ENCODE data around the gene CCDC138.

The CCDC138 gene

GRCh38 chr2:108905176-108905575 is 118.6 kb downstream of the CCDC138 start:
- no peaks in the 10 kb centered on the region for H3K36me3 ChIP-seq (ENCODE audit: control insufficient read depth, insufficient read depth, low read length)
- no peaks in the 10 kb centered on the region for H3K4me1 ChIP-seq (ENCODE audit: control insufficient read depth, insufficient read depth, low read length, poor library complexity, severe bottlenecking)
- H3K27me3 ChIP-seq (replicated peaks; ENCODE audit: control insufficient read depth, insufficient read depth, low read length, poor library complexity, severe bottlenecking): no peaks in the 10 kb centered on the region
- no peaks in the 10 kb centered on the region for H3K9me3 ChIP-seq (ENCODE audit: control insufficient read depth, low read length)
- H3K4me3 ChIP-seq (ENCODE audit: insufficient read depth, low read depth, low read length, poor library complexity, severe bottlenecking): no peak overlapping the region
- DNase-seq: no peak
- H3K27ac ChIP-seq (ENCODE audit: insufficient read depth, low read length, poor library complexity, severe bottlenecking): no peak overlapping the region

DNA sequence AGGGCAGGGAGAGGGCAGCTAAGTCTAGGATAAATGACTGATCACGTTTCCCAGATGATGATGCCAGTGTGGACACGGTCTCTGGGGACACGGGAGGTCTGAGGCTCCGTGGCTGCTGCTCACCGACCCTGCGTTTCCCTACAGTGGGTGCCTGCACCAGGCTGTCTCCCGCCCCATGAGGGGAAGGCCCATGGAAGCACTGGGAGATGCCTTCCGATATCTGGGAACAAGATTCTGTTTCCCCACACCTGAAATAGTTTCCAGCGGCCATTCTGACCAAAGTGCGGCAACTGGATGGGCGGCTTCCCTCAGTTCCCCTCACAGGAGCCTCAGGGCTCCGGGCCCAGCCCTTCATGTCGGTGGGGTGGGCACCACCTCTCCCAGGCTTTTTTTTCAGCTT is 119.3 kb downstream of the CCDC138 start:
- H3K27me3 ChIP-seq (replicated peaks; ENCODE audit: control insufficient read depth, insufficient read depth, low read length, poor library complexity, severe bottlenecking): no peaks in the 10 kb centered on the region
- no peak overlapping the region for H3K27ac ChIP-seq (ENCODE audit: insufficient read depth, low read length, poor library complexity, severe bottlenecking)
- H3K36me3 ChIP-seq (ENCODE audit: control insufficient read depth, insufficient read depth, low read length): no peaks in the 10 kb centered on the region
- H3K4me3 ChIP-seq (ENCODE audit: insufficient read depth, low read depth, low read length, poor library complexity, severe bottlenecking): no peak overlapping the region
- H3K9me3 ChIP-seq (ENCODE audit: control insufficient read depth, low read length): no peaks in the 10 kb centered on the region
- no peak for DNase-seq
- no peaks in the 10 kb centered on the region for H3K4me1 ChIP-seq (ENCODE audit: control insufficient read depth, insufficient read depth, low read length, poor library complexity, severe bottlenecking)

- DNase-seq: no peak
- Histone ChIP-seq H3K9me3 (ENCODE audit: control insufficient read depth, low read length) (no peaks in the 10 kb centered on the region), H3K4me1 (ENCODE audit: control insufficient read depth, insufficient read depth, low read length, poor library complexity, severe bottlenecking) (no peaks in the 10 kb centered on the region), H3K36me3 (ENCODE audit: control insufficient read depth, insufficient read depth, low read length) (no peaks in the 10 kb centered on the region), H3K4me3 (ENCODE audit: insufficient read depth, low read depth, low read length, poor library complexity, severe bottlenecking) (no peak overlapping the region), H3K27ac (ENCODE audit: insufficient read depth, low read length, poor library complexity, severe bottlenecking) (no peak overlapping the region), H3K27me3 (replicated peaks; ENCODE audit: control insufficient read depth, insufficient read depth, low read length, poor library complexity, severe bottlenecking) (no peaks in the 10 kb centered on the region)
These were observed 120.0 kb downstream of the CCDC138 start for GRCh38 chr2:108906403-108907077.

- no peak for DNase-seq
- no peak overlapping the region for H3K4me3 ChIP-seq (ENCODE audit: insufficient read depth, low read depth, low read length, poor library complexity, severe bottlenecking)
- H3K27me3 ChIP-seq (replicated peaks; ENCODE audit: control insufficient read depth, insufficient read depth, low read length, poor library complexity, severe bottlenecking): no peaks in the 10 kb centered on the region
- H3K36me3 ChIP-seq (ENCODE audit: control insufficient read depth, insufficient read depth, low read length): no peaks in the 10 kb centered on the region
- H3K9me3 ChIP-seq (ENCODE audit: control insufficient read depth, low read length): no peaks in the 10 kb centered on the region
- H3K4me1 ChIP-seq (ENCODE audit: control insufficient read depth, insufficient read depth, low read length, poor library complexity, severe bottlenecking): no peaks in the 10 kb centered on the region
- no peak overlapping the region for H3K27ac ChIP-seq (ENCODE audit: insufficient read depth, low read length, poor library complexity, severe bottlenecking)
These were observed 121.5 kb downstream of the CCDC138 start for GRCh38 chr2:108907822-108908712.

GRCh38 chr2:108908713-108909070 is 122.1 kb downstream of the CCDC138 start:
- Histone ChIP-seq H3K27ac (ENCODE audit: insufficient read depth, low read length, poor library complexity, severe bottlenecking) (no peak overlapping the region), H3K4me1 (ENCODE audit: control insufficient read depth, insufficient read depth, low read length, poor library complexity, severe bottlenecking) (no peaks in the 10 kb centered on the region), H3K36me3 (ENCODE audit: control insufficient read depth, insufficient read depth, low read length) (no peaks in the 10 kb centered on the region), H3K4me3 (ENCODE audit: insufficient read depth, low read depth, low read length, poor library complexity, severe bottlenecking) (no peak overlapping the region), H3K9me3 (ENCODE audit: control insufficient read depth, low read length) (no peaks in the 10 kb centered on the region), H3K27me3 (replicated peaks; ENCODE audit: control insufficient read depth, insufficient read depth, low read length, poor library complexity, severe bottlenecking) (no peaks in the 10 kb centered on the region)
- no peak for DNase-seq

DNA sequence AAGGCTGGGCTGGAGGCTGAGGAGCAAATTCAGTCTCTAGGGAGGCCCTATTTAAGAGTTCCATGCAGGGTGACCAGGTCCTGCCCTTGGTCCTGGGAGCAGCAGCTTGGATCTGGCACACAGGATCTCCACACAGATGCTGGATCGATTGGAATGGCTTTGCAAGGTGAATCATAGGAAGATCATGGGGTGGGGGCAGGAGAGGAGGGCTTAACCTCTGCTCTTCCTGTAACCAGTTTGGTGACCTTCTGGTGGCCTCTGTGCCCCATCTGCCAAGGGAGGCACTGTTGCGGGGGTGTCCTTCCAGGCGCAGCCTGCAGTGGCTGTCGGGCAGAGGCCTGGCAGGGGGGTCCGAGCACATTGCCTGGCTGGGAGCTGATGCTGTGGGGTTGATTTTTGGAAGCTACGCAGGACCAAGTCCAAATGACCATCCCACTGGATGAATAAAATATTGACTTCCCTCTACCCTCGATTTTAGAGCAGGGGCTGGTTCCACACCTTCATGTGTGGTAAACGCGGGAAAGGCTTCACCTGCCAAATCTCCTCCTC is 122.8 kb downstream of the CCDC138 start:
- Histone ChIP-seq H3K4me3 (ENCODE audit: insufficient read depth, low read depth, low read length, poor library complexity, severe bottlenecking) (no peak overlapping the region), H3K27me3 (replicated peaks; ENCODE audit: control insufficient read depth, insufficient read depth, low read length, poor library complexity, severe bottlenecking) (no peaks in the 10 kb centered on the region), H3K36me3 (ENCODE audit: control insufficient read depth, insufficient read depth, low read length) (no peaks in the 10 kb centered on the region), H3K27ac (ENCODE audit: insufficient read depth, low read length, poor library complexity, severe bottlenecking) (no peak overlapping the region), H3K4me1 (ENCODE audit: control insufficient read depth, insufficient read depth, low read length, poor library complexity, severe bottlenecking) (no peaks in the 10 kb centered on the region), H3K9me3 (ENCODE audit: control insufficient read depth, low read length) (no peaks in the 10 kb centered on the region)
- DNase-seq: no peak

DNA sequence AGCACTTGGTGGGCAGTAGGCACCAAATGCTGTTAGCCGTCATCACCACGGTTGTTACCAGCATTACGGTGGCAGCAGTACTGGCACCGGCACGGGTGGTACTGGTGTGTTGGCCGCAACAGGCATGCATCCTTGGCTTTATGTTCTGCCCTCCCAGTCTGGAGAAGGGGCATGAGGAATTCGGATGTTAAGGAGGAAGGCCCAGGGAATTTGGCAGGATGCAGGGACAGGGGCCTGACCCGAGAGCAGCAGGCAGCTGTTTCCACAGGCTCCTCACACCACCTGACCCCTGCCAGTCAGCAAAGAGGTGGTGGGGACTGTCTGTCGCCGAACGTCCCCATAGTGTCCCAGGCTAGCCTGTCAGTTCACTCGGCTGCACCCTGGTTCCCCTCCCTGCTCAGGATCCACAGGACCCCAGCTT is 123.5 kb downstream of the CCDC138 start:
- no peak overlapping the region for H3K4me3 ChIP-seq (ENCODE audit: insufficient read depth, low read depth, low read length, poor library complexity, severe bottlenecking)
- DNase-seq: no peak
- H3K27me3 ChIP-seq (replicated peaks; ENCODE audit: control insufficient read depth, insufficient read depth, low read length, poor library complexity, severe bottlenecking): no peaks in the 10 kb centered on the region
- H3K9me3 ChIP-seq (ENCODE audit: control insufficient read depth, low read length): no peaks in the 10 kb centered on the region
- no peaks in the 10 kb centered on the region for H3K36me3 ChIP-seq (ENCODE audit: control insufficient read depth, insufficient read depth, low read length)
- H3K4me1 ChIP-seq (ENCODE audit: control insufficient read depth, insufficient read depth, low read length, poor library complexity, severe bottlenecking): no peaks in the 10 kb centered on the region
- H3K27ac ChIP-seq (ENCODE audit: insufficient read depth, low read length, poor library complexity, severe bottlenecking): no peak overlapping the region

DNA sequence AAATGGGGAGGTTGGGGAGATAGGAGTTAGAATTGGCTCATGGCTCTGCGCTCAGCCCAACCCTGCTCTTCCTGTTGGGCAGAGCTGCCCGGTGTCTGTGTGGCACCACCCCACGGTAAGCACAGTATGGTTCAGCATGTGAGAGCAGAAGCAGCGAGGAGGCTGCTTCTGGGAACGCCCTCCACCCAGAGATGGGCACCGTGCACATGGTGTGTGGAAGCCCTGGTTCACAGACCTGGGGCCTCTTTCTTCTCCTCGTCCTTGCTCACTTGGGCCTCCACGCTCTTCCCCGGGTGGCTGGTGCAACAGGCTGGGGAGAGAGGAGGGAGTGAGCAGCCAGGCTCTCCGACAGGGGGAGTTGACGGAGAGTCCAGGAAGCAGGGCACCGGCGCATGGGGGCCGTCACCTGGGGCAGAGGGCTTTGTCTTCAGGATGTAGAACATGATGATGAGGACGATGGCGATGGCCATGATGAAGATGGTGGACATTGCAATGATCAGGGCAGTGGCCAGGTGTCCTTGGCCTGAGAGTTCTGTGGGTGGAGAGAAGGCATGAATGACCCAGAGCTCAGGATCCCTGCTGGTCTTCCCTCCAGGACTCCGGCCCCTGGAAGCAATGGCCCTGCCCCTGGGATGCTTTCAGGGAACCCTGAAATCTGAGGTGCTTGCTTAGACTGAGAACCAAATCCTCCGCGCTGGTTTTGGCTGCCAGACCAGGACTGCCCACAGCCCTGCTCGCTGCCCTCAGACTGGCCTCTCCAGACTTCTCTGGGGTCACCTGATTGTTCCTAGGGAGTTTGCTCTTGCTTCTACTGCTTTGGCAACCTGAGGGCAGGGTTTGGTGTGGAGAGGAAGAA is 124.2 kb downstream of the CCDC138 start:
- H3K36me3 ChIP-seq (ENCODE audit: control insufficient read depth, insufficient read depth, low read length): no peaks in the 10 kb centered on the region
- no peaks in the 10 kb centered on the region for H3K27me3 ChIP-seq (replicated peaks; ENCODE audit: control insufficient read depth, insufficient read depth, low read length, poor library complexity, severe bottlenecking)
- DNase-seq: no peak
- H3K27ac ChIP-seq (ENCODE audit: insufficient read depth, low read length, poor library complexity, severe bottlenecking): no peak overlapping the region
- H3K4me1 ChIP-seq (ENCODE audit: control insufficient read depth, insufficient read depth, low read length, poor library complexity, severe bottlenecking): no peaks in the 10 kb centered on the region
- no peak overlapping the region for H3K4me3 ChIP-seq (ENCODE audit: insufficient read depth, low read depth, low read length, poor library complexity, severe bottlenecking)
- no peaks in the 10 kb centered on the region for H3K9me3 ChIP-seq (ENCODE audit: control insufficient read depth, low read length)

DNA sequence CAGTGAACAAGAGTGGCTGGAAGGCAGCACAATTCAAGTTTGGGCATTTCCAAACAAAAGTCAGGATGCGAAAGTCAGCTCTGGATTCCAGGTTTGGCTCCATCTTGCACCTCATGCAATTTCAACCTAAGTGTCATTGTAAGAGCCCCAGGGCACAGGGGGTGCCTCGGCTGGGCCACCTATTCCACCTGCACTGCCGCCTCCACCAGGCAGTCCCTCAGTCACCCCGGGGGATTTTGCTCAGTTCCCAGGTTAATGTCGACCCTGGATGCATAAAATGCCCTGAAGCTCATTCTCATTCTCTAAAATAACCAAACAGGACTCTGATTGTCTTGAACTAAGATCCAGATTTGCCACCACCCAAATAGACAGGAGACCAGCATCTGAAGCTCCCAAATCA is 124.8 kb downstream of the CCDC138 start:
- Histone ChIP-seq H3K27ac (ENCODE audit: insufficient read depth, low read length, poor library complexity, severe bottlenecking) (no peak overlapping the region), H3K4me1 (ENCODE audit: control insufficient read depth, insufficient read depth, low read length, poor library complexity, severe bottlenecking) (no peaks in the 10 kb centered on the region), H3K4me3 (ENCODE audit: insufficient read depth, low read depth, low read length, poor library complexity, severe bottlenecking) (no peak overlapping the region), H3K27me3 (replicated peaks; ENCODE audit: control insufficient read depth, insufficient read depth, low read length, poor library complexity, severe bottlenecking) (no peaks in the 10 kb centered on the region), H3K36me3 (ENCODE audit: control insufficient read depth, insufficient read depth, low read length) (no peaks in the 10 kb centered on the region), H3K9me3 (ENCODE audit: control insufficient read depth, low read length) (no peaks in the 10 kb centered on the region)
- DNase-seq: no peak
